ENCODE results near the gene SCNN1B.
A peak's percentile ranks its signal among the peaks of the same experiment; 100 is the strongest.

Gene SCNN1B

DNA sequence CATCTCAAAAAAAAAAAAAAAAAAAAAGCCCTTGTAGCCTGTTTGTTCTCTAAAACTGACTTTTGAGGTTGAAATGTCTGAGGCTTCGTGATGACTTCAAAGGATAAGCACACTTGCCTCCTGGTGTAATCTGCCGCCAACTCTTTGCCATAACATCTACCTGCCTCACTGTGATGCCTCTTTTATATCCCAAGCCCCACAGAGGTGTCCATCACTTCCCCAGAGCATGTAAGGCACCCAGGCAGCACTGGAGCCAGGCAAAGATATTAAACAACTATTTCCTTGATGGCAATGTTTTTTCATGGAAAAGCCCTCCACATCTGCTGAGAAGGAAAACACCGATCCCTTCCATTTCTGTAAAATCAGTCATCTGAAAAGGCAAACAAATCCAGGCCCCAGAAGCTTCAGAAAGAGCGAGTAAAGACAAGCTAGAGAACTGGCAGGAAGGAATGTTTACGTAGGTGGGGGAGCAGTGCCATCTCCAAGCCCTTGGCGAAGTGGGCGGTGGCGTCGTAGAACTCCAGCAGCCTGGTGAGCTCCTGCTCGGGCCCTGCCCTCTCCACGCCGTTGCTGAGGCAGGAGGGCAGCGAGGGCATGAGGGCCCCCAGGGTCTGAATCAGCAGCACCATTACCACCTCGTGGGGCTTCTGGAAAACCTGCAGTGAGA is 122.3 kb downstream of the SCNN1B start:
- no peak overlapping the region for H3K4me3 ChIP-seq (ENCODE audit: low read depth, low read length)
- H3K9ac ChIP-seq, result no peak overlapping the region
- no peaks in the 10 kb centered on the region for H3K36me3 ChIP-seq (ENCODE audit: control insufficient read depth, insufficient read depth, low read length)
- peak overlapping the region; percentile 66 for H3K27ac ChIP-seq
- TF ChIP-seq, protein P1, sequence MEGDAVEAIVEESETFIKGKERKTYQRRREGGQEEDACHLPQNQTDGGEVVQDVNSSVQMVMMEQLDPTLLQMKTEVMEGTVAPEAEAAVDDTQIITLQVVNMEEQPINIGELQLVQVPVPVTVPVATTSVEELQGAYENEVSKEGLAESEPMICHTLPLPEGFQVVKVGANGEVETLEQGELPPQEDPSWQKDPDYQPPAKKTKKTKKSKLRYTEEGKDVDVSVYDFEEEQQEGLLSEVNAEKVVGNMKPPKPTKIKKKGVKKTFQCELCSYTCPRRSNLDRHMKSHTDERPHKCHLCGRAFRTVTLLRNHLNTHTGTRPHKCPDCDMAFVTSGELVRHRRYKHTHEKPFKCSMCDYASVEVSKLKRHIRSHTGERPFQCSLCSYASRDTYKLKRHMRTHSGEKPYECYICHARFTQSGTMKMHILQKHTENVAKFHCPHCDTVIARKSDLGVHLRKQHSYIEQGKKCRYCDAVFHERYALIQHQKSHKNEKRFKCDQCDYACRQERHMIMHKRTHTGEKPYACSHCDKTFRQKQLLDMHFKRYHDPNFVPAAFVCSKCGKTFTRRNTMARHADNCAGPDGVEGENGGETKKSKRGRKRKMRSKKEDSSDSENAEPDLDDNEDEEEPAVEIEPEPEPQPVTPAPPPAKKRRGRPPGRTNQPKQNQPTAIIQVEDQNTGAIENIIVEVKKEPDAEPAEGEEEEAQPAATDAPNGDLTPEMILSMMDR (IDR thresholded peaks at IDR 0.05), result no peak
- no peak overlapping the region for H3K4me2 ChIP-seq (ENCODE audit: low read length)
- no peak overlapping the region for H2AFZ ChIP-seq
- no peaks in the 10 kb centered on the region for H3K4me1 ChIP-seq
- no peaks in the 10 kb centered on the region for H3K9me3 ChIP-seq (ENCODE audit: control insufficient read depth, low read length)
- H3K79me2 ChIP-seq, result no peaks in the 10 kb centered on the region
- no peaks in the 10 kb centered on the region for H3K27me3 ChIP-seq (ENCODE audit: control insufficient read depth, insufficient read depth, low read length)

GRCh38 chr16:23428351-23428750 is 126.2 kb downstream of the SCNN1B start:
- no peak overlapping the region for H3K27ac ChIP-seq
- TF ChIP-seq, protein P1 (IDR thresholded peaks at IDR 0.05), result no peak
- no peaks in the 10 kb centered on the region for H3K9me3 ChIP-seq (ENCODE audit: control insufficient read depth, low read length)
- no peak overlapping the region for H3K4me2 ChIP-seq (ENCODE audit: low read length)
- H3K27me3 ChIP-seq (ENCODE audit: control insufficient read depth, insufficient read depth, low read length), result no peaks in the 10 kb centered on the region
- no peaks in the 10 kb centered on the region for H3K79me2 ChIP-seq
- no peaks in the 10 kb centered on the region for H3K4me1 ChIP-seq
- H3K9ac ChIP-seq, result no peak overlapping the region
- H3K36me3 ChIP-seq (ENCODE audit: control insufficient read depth, insufficient read depth, low read length), result no peaks in the 10 kb centered on the region
- no peak overlapping the region for H3K4me3 ChIP-seq (ENCODE audit: low read depth, low read length)
- no peak overlapping the region for H2AFZ ChIP-seq
